GM21528 (cell line): Measurements from ENCODE around the gene ALDOA.

ENCODE experiments used
- ATAC-seq: cut with Tn5 transposase; IDR thresholded peaks from one replicate; pipeline ENCODE4 v1.9.1; 2021; ENCODE audit warnings: mild to moderate bottlenecking, moderate library complexity; ENCODE audit not compliant: unreplicated experiment, low FRiP score

ALDOA gene

GRCh38 chr16:30088832-30089624, 23.5 kb downstream of the ALDOA start:
- no peak for ATAC-seq

DNA sequence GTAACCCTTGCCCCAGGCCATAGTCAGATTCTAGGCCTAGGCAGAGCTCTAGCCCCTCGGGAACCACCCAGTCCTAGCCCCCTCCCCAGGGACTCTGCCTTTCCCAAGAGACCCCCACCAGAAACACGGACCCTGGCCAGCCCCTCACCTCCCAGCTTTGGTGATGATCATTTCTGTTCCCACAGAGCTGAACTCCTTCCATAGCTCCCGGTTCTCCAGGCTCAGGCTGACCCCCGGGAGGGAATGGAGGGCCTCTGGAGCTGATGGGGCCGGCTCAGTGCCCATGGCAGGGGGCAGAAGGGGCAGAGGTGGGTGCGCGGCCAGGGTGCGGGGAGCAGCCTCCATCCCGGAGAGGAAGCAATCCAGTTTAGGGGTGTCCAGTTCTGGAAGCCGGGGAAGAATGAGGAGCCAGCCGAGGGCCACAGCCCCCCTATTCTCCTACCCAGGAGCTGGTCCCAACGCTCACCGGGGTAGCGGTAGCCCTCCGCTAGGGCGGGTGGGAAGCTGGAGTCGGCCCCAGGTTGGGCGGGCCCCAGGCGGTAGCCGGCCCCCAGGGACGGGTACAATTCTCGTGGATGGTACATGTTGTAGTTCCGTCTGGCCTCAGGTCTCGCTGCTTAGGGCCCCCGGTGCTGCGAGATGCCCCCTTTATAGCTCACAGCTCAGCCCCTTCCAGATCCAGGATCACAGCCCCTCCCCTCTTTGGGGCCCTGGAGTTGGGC, 25.2 kb downstream of the ALDOA start:
- no peak for ATAC-seq

DNA sequence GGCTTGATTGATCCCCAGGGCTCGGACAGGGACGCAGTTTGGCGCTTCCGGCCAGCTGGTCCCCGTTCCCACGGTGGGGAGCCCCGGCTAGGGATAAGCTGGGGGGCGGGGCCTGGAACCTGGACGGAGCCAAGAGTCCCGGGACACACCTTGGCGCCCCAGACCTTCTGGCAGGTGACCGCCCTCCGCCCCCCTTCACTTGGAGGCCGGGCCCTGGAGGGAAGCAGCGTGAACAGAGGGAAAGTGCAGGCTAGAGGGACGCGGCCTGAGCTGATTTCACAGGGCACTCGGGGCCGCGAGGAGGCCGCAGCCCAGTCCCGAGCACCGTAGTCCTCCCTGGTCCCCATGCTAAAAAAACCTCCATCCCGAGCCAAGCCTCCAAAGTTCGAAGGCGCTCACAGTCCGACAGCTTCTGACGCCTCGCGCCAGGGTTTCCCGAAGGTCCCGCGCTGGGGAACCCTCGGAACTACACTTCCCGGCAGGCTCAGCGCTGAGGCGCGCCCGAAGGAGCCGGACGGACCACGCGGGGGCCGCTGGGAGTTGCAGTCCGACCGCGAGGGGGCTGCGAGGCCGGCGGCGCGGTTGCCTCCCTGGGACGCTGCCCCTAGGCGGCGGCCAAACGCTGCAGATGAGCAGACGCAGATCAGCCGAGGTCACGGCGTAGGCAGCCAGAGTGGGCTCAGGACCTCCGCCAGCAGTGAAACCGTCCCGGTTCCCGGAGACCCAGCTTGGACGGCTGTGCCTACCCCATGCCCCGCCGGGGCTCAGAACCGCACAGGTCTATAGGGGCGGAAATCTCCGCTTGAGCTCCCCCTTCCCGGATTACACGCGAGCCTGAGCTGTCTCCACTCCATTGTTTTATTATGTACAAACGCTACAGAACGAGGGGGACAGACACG, 26.2 kb downstream of the ALDOA start, which contains the start of gene TBX6:
TSS of gene TBX6 (minus strand) at position 451 of the 899 bp plus-strand sequence. CDS start 731 bp downstream, outside the sequence.
- ATAC-seq = peak; percentile 59

DNA sequence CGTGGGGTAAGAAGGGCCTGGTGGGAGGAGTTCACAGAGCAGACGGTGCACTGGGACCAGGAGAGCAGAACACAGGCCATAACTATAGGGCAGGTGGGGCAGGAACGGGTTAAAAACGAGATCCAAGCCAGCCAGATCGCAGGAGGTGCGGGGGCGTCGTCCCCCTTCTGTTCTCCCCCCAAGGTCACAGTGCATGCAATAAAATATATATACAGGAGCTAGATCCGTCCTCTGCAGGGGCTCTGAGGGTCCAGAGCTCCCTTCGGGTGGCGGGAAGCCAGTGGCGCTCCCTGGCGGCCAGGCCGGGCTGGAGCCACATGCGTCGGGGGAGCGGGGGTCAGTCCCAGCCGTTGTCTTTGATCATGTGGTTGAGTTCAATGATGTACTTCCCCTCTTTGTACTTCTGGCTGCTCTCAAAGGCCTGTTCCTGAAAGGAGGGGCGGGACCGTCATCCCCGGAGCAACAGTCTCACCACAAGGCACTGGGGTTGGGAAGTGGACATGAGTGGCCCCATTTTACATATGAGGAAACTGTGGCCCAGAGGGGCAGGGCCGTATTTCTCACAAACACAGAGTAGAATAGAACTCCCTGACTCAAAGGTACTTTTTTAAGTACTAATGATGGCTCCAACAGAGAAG, 26.9 kb downstream of the ALDOA start:
- ATAC-seq = peak; percentile 44

- ATAC-seq = no peak
Observed at GRCh38 chr16:30094541-30095165, 29.1 kb downstream of the ALDOA start.

- no peak for ATAC-seq
Observed at GRCh38 chr16:30095166-30096078, 29.9 kb downstream of the ALDOA start.

DNA sequence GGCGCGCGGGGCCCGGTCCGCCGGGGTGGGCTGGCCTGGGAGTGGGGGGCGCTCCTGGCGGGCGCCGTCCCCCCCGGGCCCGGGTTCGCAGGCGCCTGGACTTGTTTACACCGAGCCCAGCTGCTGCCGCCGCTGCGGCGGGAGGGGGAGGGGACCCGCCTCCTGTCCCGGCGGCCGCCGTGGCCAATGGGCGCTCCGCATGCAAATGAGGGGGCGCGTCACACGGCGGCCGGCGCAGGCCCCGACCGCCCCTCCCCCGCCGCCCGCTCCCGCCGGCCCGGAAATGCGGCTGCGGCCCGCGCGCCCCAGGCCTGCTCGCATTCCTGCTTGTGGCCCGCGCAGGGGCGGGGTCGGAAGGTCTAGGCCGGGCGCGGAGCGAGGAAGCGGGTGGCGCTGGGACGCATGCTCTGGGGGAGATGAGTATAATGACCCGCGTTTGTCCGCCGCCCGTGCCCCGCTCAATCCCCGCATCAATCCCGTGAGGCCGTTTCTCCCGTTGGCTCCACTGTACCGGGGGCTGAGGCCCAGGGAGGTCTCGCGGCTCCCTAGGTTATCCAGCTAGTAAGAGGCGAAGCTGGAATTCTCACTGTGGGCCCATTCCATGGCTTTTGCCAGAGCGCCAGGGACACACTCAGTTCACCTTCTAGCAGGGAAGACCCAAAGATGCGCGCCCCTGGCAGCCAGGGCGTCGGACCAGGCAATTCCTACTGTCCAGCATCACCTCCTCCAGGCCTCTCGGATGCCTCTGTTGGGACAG, 30.7 kb downstream of the ALDOA start, which contains the start of gene YPEL3:
TSS of gene YPEL3 (minus strand) at position 109 of the 757 bp plus-strand sequence. CDS start 731 bp downstream, outside the sequence.
- no peak for ATAC-seq

DNA sequence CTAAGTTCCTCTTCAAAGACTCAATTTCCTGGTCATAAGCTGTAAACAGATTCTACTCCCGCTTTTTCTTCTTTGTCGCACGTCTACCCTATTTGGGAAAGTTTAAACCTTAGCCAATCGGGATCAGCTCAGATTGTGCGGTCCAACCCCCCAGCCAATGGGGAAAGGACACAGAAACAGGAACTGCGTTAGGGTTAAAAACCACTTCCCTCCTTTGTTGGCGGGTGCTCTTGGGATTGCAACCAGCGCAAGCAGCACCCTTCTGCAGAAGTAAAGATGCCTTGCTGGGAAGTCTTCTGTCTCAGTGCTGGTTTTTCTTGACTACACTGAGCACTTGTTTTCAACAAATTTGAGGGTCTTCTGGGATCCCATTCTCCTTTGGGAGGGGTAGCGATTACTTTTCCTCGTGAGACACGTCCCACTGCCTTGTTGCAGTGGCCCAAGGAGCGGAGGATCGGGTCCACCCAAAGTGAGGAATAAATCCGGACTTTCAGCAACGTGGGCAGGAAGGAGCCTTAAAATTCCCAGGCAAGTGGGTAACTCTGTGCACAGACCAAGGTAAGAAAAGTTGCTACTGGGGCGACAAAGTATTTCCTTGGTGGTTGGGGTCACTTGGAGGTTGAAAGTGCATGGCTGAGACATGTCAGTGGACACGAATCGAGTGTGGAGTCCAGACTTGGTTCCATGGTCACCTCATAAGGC, 31.5 kb downstream of the ALDOA start:
- ATAC-seq = no peak

GRCh38 chr16:30104090-30104489, 38.5 kb downstream of the ALDOA start:
- no peak for ATAC-seq

DNA sequence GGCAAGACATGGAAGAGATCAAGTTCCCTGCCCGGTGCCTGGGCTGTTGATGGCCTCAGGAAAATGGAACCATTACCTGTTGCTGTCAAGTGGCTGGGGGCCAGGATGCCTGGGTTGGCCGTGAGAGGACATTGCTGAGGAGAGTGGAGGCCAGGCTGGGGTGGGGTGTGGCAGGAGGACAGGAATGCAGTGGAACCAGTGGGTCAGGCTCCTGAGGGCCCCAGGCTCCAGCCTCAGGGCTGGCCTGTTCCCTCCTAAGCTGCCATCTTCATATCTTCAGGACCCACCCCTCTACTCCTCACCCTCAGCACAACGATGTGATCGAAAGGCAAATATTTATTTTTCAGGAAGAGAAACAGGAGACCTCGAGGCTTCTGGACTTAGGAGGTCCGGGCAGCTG, 38.9 kb downstream of the ALDOA start:
- no peak for ATAC-seq

DNA sequence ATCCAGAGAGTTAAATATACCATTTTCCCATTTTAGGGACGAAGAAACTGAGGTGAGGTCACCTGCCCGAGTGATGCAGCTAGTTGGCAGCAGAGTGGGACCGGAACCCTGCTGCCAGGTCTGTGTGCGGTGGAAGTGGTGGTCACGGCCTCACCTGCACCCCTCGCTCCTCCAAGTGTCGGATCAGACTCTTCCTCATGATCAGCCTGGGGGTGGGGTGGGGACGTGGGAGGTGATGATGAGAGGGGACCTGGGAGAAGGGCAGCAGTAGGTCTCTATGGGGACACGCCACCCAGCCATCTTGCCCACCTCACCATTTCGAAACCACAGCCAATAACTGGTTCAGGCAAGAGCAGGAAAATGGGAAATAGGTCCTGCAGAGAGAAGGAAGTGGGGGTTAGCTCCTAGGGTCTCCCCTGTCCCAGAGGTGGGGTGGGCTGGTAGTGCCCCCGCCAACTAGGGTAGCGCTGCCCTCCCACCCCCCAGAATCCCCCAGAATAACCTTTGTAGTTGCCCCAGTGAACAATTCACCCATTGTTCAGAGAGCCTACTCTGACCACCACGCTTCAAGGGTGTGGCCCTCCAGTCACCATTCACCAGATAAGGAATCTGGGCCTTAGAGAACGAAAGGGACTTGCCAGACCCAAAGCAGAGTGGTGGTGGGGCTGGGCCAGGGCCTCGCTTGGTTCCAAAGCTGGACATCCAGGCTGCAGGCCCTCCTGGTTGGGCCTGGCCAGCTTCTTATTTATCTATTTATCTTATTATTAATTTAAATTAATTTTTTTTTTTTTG, 42.7 kb downstream of the ALDOA start:
- ATAC-seq = no peak

GRCh38 chr16:30110661-30111060, 45.1 kb downstream of the ALDOA start:
- no peak for ATAC-seq

DNA sequence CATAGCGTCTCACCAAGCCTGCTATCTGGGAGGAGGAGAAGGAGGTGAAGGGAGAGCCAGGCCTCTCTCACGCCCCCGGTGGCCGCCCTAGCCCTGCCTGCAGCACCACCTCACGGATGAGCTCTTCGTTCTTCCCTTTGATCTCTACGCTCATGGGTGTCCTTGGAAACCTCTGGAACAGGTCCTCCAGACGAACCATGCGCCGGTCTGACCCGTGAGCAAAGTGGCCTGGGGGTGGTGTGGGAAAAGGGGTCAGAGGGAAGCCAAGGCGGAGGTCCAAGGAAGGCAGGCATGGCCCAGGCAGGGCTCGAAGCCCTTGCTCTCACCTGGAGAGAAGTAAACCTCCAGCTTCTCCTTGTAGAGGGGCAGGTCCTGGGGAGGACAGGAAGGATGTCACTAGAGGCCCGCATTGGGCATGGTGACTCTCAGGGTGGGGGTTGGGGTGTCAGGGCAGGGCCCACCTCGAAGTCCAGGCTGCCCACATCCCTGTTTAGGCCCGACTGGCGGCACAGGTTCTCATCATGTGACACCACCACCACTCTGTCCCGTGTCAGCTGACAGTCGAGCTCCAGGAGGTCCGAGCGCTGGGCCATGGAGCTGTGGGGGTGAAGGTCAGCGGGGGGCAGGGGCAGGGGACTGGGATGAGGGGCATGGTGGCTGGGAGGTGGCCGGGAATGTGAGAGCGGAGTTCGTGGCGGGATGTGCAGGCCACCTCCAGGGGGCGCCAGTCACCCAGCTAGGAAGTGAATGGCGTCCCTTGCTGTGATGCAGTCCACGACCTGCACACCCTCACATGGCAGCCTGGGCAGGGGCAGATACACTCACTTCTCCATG, 46.9 kb downstream of the ALDOA start:
- no peak for ATAC-seq

- no peak for ATAC-seq
Observed at GRCh38 chr16:30113031-30113710, 47.6 kb downstream of the ALDOA start, which contains the start of gene GDPD3. TSS of gene GDPD3 (minus strand) at chr16:30113537. CDS start at chr16:30113478, 59 bp downstream.

DNA sequence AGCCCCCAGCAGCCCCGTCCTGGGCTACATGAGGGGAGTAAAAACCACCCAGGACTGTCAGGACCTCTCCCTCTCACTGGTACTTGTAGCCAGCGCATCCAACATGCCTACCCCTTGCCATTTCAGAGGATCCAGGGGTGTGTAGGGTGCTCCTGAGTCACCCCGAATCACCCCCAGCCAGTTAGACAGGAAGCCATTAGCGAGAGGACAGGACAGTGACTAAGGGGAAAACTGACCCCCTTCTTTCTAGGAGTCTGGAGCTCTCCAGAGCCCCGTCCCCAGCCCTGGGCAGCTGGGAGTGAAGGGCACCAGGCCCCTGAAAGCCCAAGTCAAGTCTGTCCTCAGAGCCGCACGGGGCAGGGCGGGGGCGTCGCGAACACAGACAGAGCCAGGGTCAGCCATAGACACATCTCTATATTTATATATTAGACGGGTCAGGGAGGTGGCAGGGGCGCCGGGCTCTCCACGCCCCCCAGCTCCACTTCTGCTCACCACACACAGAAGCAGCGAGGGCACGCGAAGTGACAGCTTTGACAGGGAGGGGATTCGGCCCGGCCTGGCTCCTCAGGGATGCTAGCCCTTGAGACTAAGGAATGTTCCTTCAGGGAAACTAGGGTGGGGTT, 48.3 kb downstream of the ALDOA start:
- no peak for ATAC-seq
